ENCODE results near the gene PTBP3.
"Not testable (repeated sequence)": the region's sequence is repeated elsewhere in the genome, so short reads cannot be mapped to it uniquely, and the experiment has no call there.

Gene PTBP3, protein sequence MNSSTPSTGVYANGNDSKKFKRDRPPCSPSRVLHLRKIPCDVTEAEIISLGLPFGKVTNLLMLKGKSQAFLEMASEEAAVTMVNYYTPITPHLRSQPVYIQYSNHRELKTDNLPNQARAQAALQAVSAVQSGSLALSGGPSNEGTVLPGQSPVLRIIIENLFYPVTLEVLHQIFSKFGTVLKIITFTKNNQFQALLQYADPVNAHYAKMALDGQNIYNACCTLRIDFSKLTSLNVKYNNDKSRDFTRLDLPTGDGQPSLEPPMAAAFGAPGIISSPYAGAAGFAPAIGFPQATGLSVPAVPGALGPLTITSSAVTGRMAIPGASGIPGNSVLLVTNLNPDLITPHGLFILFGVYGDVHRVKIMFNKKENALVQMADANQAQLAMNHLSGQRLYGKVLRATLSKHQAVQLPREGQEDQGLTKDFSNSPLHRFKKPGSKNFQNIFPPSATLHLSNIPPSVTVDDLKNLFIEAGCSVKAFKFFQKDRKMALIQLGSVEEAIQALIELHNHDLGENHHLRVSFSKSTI

DNA sequence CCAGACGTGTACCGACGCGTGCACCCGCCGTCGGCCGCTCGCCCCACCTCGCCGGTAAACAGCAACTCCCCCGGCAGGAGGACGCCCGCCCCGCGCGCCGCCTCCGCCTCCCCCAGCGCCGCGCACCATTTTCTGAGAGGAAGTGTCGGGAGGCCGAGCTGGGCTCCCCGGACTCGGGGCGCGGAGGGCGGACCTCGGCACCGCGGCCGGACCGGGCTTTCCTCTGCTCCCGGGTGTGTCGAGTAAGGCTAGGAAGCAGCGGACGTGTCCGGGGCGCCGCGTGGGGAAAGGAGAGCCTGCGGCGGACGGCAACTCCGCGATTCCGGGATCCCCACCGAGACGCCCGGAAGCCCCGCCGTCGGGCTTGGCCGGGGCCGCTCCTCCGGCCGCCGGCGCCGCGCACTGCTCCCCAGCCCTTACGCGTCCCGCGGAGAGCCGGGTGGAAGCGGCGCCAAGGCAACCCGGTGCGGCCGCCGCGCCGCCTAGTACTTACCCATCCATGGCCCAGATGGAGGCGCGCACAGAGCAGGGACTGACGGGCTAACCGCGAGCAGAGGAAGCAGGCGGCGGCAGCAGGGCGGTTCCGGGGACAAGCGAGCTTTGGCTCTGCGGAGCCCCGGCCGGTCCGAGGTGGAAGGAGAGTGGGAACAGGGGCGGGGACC, at the start of gene PTBP3:
PTBP3 (minus strand) TSS at position 643 of the 662 bp plus-strand sequence. CDS start 35,754 bp downstream, outside the sequence.
- DNase-seq, result peak in 45 of 56 donors; percentile 7 to 79 (median 55)

DNA sequence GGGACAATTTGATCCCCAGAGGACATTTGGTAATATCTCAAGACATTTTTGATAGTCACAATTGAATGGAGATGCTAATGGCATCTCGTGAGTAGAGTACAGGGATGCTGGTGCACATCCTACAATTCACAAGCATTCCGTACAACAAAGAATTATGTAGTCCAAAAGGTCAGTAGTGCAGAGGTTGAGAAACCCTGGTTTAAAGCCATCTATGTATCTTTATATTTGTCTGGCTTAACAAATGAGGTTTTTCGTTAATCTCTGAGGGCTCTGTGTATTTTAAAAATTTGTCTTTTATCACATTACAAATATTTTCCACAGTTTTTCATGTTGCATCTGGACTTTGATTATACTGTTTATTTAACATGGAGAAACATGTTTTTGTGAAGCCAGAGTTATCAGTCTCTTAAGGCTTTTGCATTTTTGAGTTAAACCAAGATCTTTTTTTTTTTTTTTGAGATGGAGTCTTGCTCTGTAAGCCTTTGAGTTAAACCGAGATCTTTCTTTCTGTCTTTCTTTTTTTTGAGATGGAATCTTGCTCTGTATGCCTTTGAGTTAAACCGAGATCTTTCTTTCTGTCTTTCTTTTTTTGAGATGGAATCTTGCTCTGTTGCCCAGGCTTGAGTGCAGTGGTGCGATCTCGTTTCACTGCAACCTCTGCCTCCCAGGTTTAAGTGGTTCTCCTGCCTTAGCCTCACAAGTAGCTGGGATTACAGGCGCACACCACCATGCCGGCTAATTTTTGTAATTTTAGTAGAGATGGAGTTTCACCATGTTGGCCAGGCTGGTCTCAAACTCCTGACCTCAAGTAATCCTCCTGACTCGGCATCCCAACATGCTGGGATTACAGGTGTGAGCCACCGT, 49.3 kb upstream of the PTBP3 start:
- no peak for DNase-seq

DNA sequence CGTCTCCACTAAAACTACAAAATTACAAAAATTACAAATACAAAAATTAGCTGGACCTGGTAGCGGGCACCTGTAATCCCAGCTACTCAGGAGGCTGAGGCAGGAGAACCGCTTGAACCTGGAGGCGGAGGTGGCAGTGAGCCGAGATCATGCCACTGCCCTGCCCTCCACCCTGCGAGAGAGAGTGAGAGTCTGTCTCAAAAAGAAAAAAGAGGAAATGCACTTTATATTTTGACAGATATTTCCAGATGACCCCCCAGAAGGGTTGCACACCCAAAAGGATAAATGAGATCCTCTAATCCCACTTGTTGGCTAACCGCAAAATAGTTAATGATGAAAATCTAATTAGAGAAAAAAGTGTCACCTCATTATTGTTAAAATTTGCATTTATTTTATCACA, 48.6 kb upstream of the PTBP3 start:
- DNase-seq, result no peak

DNA sequence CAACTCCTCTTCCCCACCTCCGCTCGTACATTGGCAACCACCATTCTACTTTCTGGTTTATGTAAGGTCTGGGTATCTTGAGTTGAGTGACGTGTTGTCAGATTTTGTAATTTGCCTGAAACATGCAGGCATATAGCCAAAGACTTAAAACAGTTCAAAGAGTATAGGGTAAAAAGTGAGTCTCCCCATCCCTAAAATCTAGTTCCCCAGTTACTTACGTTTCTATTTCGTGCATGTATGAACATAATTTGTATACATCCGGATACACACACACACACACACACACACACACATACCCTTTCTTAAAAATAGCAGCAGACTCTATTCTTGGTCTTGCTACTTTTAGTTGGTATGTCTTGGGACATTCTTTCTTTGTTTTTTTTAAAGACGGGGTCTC, 47.4 kb upstream of the PTBP3 start:
- DNase-seq, result peak in 1 of 56 donors; percentile 0

DNA sequence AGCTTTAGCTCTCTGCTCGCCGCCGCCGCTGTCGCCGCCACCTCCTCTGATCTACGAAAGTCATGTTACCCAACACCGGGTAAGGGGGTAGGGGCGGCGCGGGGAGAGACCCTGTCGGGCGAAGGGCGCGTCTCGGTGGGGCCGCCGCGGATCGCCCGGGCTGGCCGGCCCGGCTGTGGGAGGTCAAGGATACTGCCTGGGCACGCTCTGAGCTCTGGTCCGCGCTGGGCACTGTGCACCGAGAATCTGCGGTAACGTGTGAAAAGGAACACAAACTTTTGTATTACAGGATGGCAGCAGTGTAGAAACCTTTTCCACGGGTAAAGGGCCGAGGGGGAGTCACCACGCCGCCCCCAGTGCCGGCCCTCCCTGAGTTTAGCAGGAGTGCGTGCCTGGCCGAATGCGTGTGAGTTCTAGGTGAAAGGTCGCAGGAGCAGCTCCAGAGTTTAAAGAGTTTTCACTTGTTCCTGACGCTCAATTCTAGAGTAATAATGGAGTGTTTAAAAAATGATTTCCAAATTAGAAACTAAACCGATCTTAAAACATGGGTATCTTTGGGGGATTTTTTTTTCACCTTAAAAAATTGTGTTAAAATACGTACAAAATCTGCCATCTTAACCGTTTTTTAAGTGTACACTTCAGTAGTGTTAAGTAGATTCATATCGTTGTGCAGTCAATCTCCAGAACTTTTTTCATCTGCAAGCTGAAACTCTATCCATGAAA, 46.8 kb upstream of the PTBP3 start, which contains the start of gene HSDL2:
HSDL2 (plus strand) TSS at position 7 of the 723 bp plus-strand sequence; CDS start at position 63, 56 bp downstream.
- peak in 8 of 56 donors; percentile 31 to 72 (median 43) for DNase-seq

DNA sequence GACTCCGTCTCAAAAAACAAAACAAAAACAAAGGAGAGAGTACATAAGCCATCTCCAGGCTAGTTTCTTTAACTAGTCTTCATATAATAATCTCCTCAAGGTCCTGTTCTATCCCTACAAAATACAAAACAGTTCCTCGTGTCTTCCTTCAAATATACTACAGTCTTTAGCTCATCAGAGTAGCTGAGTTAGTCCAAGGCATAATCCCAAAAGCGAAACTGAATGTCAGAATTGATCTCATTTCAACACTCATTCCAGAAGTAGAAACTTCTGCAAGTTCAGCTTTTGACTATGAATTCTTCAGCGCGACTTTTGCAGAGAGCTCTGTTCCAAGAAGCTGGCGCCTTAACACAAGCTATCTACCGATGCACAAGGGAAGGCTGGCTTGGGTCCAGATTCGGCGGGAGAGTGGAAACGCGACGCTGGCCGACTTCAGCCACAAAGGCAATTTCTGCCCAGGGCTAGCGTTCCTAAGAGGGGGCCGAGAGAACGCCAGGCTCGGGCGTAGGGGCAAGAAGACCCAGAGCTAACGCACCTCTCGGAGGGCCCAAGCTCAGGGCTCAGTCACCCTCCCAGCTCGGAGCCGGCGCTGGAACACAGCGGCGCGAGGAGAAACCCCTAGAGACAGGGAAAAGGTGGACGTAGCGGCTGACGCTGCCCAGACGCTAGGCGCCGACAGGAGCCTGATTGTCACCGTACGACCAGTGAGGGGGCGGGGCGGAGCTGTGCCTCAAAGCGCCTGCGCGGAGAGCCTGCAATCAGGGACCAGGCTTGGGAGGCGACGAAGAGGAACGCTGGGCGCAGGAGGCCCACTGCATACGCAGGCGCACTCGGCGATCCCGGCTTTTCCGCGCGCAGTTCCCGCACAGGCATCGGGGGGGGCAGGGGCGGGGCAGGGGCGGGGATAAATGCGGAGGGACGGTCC, 46.0 kb upstream of the PTBP3 start:
- peak; percentile 47 to 99 (median 97) for DNase-seq

DNA sequence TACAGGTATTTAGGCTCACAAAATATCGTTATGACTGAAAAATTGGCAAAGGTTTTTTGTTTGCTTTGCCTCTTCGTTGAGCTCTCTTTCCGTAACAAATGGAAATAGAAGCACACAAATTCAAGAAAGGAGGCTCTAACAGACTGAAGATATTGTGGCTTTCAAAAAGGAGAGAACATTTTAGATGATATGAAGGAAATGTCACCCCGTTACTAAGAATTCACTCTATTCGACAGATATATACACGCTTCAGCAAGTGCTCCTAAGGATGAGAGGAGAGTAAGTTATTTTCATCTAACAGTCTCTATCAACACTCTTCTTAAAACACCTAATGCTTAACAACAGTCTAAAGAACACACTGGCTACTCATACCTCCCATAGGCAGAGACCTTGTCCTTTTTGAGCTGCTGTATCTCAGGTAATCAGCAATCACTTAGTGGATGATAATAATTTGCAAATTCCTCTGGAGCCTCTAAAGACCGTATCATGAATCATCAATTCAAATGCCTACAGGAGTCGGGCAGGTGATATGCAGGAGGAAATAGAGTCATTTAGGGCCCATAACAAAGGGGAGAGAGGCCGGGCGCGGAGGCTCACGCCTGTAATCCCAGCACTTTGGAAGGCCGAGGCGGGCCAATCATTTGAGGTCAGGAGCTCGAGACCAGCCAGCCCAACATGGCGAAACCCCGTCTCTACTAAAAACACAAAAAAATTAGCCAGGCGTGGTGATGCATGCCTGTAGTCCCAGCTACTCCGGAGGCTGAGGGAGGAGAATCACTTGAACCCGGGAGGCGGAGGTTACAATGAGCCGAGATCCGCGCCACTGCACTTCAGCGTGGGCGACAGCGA, 45.1 kb upstream of the PTBP3 start:
- DNase-seq, result peak in 3 of 56 donors; percentile 2 to 12 (median 5)

DNA sequence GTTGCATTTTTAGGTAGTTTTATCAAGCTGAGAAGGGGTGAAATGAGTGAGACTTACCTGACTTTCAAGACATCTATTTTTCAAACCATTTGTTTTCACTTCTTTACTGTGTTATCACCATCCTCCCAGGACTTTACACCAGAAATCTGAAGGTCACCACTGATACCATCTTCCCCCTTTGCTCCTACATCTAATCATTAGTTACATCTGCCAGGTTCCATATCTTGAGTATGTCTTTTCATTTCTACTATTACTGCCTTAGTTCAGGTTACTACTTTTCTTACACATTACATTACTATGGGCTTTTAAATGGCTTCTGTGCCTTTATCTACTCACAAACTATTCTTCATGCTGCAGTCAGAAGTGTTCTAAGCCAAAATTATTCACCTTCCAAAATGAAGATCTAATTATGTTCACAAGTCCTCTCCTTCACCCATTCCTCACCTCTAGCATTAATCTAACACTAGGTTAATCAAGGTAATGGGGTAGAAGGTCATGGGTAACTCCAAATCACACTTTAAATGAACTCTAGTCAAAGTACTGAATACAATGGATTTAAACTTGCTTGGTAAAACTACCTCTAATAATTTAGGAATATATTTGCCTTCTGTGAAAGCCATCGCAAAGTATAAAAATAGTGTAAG, 44.4 kb upstream of the PTBP3 start:
- no peak for DNase-seq

DNA sequence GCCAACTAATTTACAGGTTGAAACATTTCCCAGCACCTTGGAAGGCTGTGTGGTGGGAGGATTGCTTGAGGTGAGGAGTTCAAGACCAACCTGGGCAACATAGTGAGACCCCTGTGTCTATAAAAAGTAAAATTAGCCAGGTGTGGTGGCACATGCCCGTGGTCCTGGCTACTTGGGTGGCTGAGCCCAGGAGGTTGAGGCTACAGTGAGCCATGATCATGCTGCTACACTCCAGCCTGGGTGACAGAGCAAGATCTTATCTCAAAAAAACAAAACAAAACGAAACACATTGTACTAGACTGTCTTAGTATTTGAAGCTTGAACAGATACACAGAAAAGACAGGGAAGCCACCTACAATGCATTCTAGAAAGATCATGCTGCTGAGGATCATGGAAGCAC, 43.7 kb upstream of the PTBP3 start:
- DNase-seq, result no peak

DNA sequence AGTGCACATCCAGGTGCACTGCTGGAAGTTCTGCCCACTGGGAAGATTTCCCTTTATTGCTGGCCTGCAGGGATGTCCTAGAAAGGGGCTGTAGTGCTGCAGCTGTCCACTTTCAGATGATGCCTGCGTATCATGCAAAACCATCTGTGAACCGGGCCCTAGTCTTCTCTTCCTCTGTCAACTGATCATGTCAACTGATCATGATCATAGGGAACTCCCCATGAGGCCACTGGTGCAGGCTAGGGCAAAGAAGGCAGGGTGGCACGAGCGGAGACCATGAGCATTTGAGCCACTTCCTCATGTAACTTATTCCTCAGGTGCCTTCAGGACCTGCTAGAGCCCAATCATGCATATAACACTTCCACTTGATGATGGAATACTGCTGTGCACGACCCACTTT, 41.9 kb upstream of the PTBP3 start:
- no peak for DNase-seq

DNA sequence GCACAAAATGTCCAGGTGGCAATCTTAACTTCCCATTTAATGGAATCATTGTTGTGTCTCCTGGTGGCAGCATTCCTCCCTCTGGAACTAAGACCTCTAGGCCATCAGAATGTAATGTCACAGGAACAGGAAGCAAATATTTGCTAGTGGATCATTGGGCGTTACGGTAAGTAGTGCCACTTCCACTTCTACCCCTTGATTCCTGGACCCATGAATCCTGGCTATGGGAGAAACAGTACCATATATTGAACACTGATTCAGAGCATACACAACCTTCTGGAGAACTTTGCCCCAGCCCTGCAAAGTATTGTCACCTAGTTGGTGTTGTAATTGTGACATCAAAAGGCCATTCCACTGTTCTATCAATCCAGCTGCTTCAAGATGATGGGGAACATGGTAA, 40.8 kb upstream of the PTBP3 start:
- not testable (repeated sequence) for DNase-seq

DNA sequence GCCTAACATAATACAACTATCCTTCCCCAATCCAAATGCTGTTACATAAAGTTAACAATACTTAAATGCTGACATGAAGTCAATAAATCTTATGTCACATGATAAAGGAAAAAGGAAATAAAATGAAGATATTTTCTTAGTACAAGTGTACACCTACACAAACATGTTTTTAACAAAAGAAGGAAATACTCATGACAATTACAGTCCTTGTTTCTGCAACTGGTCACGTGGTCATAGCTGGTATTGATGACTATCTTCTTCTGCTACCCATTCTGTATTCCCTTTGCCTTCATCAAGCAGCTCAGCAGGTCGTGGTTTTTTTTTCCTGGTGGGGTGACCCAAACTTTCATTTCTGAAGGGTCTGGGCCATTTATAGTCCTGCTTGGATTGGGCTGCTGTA, 40.2 kb upstream of the PTBP3 start:
- not testable (repeated sequence) for DNase-seq

DNA sequence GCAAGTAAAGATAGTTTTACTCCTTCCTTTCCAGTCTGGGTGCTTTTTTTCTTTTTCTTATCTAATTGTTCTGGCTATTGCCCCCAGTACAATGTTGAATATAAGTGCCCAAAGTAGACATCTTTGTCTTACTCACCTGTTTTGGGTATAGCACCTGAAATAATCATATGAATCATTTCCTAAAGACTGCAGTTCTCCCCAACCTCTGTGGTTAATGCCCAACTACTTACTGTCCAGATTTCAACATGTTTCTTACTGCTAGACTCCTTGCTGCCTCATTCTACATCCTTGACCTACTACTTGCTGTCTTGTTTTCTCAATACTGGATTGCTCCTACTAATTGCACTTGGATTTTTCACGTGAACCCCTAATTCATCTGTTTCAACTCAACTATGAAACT, 37.6 kb upstream of the PTBP3 start:
- DNase-seq, result no peak

DNA sequence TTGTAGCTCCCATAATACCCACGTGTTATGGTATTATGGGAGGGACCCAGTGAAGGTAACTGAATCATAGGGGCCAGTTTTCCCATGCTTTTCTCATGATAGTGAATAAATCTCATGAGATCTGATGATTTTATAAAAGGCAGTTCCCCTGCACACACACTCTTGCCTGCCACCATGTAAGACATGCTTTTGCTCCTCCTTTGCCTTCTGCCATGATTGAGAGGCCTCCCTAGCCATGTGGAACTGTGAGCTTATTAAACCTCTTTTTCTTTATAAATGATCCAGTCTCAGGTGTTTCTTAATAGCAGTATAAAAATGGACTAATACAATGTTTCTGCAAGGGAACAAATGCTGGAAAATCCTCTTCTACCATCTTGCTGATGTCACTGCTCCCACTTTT, 36.4 kb upstream of the PTBP3 start:
- no peak for DNase-seq

DNA sequence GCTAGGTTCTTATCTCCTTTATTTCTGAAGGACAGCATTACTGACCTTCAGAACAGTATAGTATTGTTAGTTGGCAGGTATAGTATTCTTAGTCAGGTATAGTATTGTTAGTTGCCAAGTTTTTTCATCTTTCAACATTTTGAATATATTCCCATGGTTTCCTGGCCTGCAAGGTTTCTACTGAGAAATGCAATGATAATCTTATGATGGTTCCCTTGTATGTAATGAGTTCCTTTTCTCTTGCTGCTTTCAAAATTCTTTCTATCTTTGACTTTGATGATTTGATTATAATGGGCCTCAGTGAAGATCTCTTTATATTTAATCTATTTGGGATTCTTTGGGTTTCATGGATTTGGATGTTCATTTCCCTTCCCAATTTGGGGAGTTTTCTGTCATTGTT, 34.0 kb upstream of the PTBP3 start:
- DNase-seq, result no peak

DNA sequence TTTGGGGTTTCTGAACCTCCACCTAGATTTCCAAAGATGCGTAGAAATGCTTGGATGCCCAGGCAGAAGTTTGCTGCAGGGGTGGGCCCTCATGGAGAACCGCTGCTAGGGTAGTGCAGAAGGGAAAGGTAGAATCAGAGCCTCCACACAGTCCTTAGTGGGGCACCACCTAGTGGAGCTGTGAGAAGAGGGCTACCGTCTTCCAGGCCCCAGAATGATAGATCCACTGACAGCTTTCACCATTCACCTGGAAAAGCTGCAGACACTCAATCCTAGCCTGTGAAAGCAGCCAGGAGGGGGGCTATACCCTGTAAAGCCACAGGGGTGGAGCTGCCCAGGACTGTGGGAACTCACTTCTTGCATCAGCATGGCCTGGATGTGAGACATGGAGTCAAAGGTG, 33.2 kb upstream of the PTBP3 start:
- no peak for DNase-seq

DNA sequence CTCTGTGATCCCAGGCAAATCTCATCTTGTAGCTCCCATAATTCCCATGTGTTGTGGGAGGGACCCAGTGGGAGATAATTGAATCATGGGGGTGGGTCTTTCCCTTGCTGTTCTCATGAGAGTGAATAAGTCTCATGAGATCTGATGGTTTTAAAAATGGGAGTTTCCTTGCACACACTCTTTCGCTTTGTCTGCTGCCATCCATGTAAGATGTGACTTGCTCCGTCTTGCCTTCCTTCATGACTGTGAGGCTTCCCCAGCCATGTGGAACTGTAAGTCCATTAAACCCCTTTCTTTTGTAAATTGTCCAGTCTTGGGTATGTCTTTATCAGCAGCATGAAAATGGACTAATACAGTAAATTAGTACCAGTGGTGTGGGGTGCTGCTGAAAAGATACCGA, 31.8 kb upstream of the PTBP3 start:
- not testable (repeated sequence) for DNase-seq

DNA sequence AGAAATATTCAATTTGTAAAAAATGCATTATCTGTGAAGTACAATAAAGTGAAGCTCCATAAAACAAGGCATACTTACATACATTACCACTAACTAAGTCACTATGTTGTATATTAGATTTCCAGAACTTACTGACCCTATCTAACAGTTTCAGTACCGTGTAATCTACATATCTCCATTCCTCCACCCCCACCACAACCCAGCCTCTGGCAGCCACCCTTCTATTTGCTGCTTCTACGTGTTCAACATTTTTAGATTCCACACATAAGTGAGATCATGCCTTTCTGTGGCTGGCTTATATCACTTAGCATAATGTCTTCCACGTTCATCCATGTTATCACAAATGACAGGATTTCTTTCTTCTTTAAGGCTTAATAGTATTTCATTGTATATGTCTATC, 31.3 kb upstream of the PTBP3 start:
- no peak for DNase-seq

All from nucleus accumbens (tissue), 56 donors.